Endothelial cell of umbilical vein (primary cell): Measurements from ENCODE around the gene CDK5.

Experiments used
- CTCF ChIP-seq, 2 donors: IDR thresholded peaks; 1 replicate in 1 of 2; 2 replicates in 1 of 2; pipeline ENCODE4 v1.5.1; 2011; ENCODE audit warnings: low read length in 2 of 2, mild to moderate bottlenecking in 2 of 2, moderate library complexity in 2 of 2, control low read depth in 1 of 2, inconsistent platforms in 1 of 2, low read depth in 1 of 2; ENCODE audit not compliant: insufficient read depth in 1 of 2; ENCODE audit errors: extremely low read depth in 1 of 2
- EZH2 ChIP-seq: IDR thresholded peaks from 2 replicates; pipeline ENCODE4 v1.6.1; 2012; ENCODE audit warnings: borderline replicate concordance, low read depth, mild to moderate bottlenecking, moderate library complexity, low read length, inconsistent platforms; ENCODE audit not compliant: severe bottlenecking
- GATA2 ChIP-seq: IDR thresholded peaks from 2 replicates; pipeline ENCODE4 v1.7.0; 2011; ENCODE audit warnings: low read depth, mild to moderate bottlenecking, moderate library complexity, mixed read lengths, low read length; ENCODE audit not compliant: insufficient read length, insufficient read depth
- POLR2A ChIP-seq: IDR thresholded peaks from 2 replicates; pipeline ENCODE4 v1.6.1; 2012; ENCODE audit warnings: low read depth, mild to moderate bottlenecking, control low read depth, low read length

GRCh38 chr7:151028948-151029501 lies 28.7 kb downstream of the CDK5 start:
- TF ChIP-seq CTCF (IDR thresholded peaks at IDR 0.05; ENCODE audit: extremely low read depth in 1 of 2, insufficient read depth in 1 of 2, low read depth in 1 of 2, low read length in 2 of 2) (no peak), POLR2A (no peak), EZH2 (no peak), GATA2 (no peak)
